Esophagus squamous epithelium (tissue), 4 donors: ENCODE results near the gene TTYH1.

Experiments used
- CTCF ChIP-seq, 6 experiments: fragments of 450-650 bp in 4 of 6; fragments of 200-600 bp in 2 of 6; sonication (generic) in 2 of 6; IDR thresholded peaks; one replicate each; pipeline ENCODE4 v1.5.1; 2016 to 2019; ENCODE audit warnings: antibody characterized with exemption in 6 of 6, mild to moderate bottlenecking in 4 of 6, moderate library complexity in 4 of 6
- POLR2A ChIP-seq, 4 donors: fragments of 450-650 bp; IDR thresholded peaks; one replicate each; pipeline ENCODE4 v1.6.1; 2017; ENCODE audit warnings: antibody characterized with exemption in 4 of 4, mild to moderate bottlenecking in 4 of 4, moderate library complexity in 3 of 4

DNA sequence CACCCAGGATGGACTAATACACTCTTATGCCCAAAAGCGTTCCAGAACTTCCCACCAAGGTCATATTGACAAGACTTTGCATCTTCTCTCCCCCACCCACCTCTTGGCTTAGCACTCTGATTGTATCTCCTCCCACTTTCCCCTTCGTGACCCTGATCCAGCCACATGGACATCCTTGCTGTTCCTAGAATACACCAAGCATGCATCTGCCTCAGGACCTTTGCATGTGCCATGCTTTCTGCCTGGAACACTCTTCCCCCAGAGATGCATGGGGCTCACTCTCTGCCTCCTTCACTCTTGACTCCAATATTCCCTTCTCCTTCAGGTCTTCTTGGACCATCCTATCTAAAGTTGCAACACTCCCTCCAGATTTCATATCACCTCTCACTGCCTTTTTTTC is 34.4 kb upstream of the TTYH1 start:
- TF ChIP-seq CTCF (IDR thresholded peaks at IDR 0.05) (no peak), POLR2A (IDR thresholded peaks at IDR 0.05) (no peak)
